Measurements from ENCODE around the gene PYGO2.
"Not testable (repeated sequence)": the region's sequence is repeated elsewhere in the genome, so short reads cannot be mapped to it uniquely, and the experiment has no call there.

Gene PYGO2

GRCh38 chr1:154977762-154978161 is 16.2 kb upstream of the PYGO2 start:
- DNase-seq: not testable (repeated sequence)

- peak; percentile 55 to 63 for DNase-seq
Measured at GRCh38 chr1:154975409-154976059, 14.0 kb upstream of the PYGO2 start.

- DNase-seq: peak; percentile 96 to 97
Measured at GRCh38 chr1:154974808-154975408, 13.3 kb upstream of the PYGO2 start.

- DNase-seq: peak; percentile 99 to 100
Measured at GRCh38 chr1:154974102-154974807, 12.7 kb upstream of the PYGO2 start, which contains the start of gene CKS1B. CKS1B (plus strand) TSS chr1:154974681; CDS start chr1:154974746, 65 bp downstream.

- peak; percentile 94 to 95 for DNase-seq
Measured at GRCh38 chr1:154973344-154974101, 11.9 kb upstream of the PYGO2 start.

DNA sequence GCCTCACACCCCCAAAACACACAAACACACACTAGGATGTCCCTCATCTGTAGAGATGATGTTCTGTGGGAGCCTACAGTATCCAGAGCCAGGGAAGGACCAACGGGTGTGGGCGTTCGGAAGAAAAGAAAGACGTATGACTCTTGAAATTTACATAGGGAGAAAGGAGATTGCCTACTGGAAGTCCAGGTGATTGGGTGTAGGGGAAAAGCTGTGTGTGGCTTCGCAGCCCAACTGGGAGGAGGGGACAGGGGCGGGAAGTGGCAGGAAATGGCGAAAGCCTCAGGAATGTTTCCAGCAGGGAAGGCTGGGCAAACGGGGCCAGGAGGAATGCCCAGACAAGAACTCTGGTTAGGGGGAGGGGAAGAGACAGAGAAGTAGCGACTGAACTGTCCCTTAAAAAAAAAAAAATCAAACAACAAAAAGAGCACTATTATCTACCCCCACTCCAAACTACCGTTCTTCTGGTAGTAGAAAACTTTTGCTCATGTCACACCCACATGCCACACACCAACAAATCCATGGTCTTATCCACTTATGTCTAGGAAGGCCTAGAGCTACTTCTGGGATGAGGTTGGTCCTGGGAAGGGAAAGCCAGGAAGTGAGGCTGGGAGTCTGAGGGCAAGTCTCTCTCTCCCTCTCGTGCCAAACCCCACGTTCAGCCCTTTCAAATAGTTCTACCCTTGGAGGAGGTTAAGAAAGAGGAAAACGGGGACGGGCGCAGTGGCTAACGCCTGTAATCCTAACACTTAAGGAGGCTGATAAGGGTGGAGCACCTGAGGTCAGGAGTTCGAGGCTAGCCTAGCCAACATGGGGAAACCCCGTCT is 11.1 kb upstream of the PYGO2 start:
- DNase-seq: no peak

DNA sequence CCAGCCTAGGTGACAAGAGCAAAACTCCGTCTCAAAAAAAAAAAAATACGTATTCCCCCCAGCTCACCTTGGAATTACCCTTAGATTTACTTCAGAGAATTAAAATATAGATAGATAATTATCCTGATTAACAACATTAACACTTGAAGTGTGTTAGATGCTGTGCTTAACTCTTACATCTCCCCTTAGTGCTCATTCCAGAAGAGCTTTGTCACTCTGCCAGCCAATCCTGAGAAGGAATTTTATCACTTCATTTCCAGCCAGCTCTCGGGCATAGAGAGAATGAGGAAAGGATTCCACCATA is 10.6 kb upstream of the PYGO2 start:
- DNase-seq: no peak

- no peak for DNase-seq
Measured at GRCh38 chr1:154971341-154971998, 9.9 kb upstream of the PYGO2 start.

DNA sequence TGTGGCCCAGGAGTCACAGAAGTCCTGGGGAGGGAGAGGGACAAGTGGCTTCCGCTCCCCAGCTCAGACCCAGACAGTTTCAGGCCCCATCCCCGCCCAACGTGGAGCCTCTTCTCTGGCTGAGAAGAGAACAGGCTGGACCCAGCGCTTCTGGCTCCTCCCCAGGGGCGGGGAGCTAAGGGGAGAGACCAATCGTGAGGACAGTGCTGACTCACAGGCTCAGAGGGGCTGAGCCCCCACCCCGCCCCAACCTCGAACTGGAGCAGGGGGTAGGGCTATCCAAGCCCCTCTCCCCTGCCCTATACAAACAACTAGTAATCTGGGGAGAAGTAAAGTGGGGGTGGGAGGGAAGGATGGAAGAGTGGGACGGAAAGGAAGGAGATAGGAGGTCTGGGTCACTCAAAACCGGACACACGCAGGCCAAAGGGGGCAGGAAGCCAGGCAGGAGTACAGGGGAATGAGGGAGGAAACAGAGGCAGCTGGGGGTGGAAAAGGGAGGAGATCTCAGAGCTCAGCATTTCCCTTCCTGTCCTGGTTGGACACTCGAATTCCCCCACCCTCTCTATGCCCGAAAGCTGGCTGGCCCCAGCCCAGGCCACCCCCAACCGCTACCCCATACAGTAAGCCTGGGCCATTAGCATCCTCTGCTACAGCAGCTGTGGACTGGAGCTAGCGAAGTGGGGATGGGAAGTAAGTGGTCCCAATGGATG is 9.2 kb upstream of the PYGO2 start, which contains the start of gene SHC1:
SHC1 (minus strand) TSS at position 117 of the 710 bp plus-strand sequence. CDS start 221 bp downstream, outside the sequence.
- peak in 1 of 2 donors; percentile 61 for DNase-seq

GRCh38 chr1:154969860-154970452 is 8.4 kb upstream of the PYGO2 start:
- no peak for DNase-seq

GRCh38 chr1:154969246-154969645 is 7.7 kb upstream of the PYGO2 start:
- DNase-seq: no peak

DNA sequence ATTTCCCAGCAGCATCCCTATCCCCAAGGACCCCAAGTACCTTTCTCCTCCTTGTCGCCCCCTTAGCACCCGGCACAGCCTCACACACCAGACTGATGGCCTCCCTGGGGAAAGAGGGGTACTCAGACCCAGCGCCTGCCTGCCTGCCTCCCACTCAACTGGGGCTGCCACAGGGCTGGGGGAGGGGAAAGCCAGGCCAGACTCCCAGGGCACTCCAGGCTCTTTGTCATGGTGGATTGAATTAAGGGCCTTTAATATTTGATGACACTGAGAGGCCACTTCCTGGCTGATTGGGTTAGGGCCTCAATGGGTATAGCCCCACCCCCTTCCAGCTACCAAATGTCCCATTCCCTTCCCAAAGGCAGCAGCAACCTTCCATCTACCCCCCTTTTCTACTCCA is 7.1 kb upstream of the PYGO2 start:
- DNase-seq: no peak

DNA sequence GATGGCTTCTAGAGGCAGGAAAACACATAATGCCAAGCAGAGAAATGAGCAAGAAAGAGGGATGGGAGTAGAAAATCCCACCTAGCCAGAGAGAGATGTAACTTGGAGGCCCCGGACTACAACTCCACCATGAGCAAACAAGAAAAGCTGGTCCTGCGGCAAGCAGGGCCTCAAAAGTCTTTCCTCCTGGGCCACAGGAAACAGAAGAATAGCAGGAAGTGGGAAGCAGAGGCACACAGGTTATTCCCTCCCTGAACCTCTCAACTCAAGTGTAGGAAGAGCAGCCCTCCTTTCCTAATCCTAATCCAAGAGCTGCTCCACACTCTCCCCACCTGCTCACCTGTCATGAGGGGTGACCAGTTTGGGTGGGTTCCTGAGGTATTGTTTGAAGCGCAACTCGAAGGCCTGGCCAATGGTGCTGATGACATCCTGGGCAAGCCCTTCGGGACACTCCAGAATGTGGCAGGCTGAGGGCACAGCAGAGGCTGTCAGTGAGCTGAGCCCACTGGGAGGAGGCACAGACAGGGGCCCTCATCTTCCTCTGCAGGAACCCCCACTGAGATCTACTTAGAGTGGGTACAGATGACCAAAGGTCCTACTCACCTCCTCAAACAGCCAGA is 5.9 kb upstream of the PYGO2 start:
- no peak for DNase-seq

GRCh38 chr1:154966111-154966510 is 4.5 kb upstream of the PYGO2 start:
- no peak for DNase-seq

- DNase-seq: no peak
Measured at GRCh38 chr1:154964359-154964758, 2.8 kb upstream of the PYGO2 start.

- DNase-seq: no peak
Measured at GRCh38 chr1:154963643-154964042, 2.1 kb upstream of the PYGO2 start.

DNA sequence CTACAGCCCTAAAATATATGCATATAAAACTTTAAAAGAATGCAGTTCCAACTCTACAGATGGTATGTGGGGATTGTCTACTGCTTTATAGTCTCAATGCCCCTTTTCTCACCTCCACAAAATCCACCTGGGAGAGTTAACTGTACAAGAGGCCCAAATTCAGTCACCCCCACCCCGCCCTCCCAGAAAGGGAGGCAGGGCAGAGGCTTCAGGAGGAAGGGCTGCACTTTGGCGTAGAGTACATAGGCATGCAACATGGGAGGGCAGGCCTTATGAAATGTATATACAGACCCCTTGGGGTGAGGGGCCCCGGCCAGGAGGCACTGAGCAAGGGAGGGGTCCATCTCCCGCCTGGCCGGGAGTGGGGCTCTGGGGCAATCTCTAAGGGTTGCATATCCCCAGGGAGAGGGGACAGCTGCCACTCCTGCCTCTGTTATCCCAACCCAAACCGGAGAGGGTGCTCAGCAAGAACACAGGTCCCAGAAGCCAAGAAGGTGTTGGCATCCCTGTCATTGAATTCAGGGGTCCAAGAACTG is 1.3 kb upstream of the PYGO2 start:
- no peak for DNase-seq

DNA sequence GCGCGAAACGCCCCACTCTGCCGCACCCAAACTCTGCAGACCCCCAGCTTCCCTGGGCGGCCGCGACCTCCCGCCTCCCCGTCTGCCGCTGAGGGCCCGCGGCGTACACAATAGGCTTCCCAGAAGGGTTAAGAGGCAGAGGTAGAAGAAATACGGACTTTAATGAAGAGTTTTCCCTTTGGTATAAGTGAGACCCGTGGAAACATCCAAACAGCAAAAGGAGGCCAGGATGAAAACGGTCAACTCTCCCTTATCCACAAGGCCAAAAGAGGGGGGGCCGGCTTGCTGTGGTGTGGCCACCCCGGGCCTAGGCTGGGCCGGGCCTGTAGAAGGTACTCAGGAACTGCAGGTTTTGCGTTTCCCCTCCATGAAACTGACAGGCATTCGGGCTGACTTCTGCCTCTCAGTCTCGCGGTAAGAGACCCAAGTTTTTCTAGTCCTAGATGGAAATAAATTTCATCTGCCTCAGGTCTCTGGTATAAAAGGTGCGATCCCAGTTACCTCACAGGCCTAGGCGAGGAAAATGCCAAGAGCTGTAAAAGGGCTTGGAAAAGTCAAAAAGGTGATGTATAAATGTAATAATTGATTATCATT is 671 bp upstream of the PYGO2 start:
- no peak for DNase-seq

- no peak for DNase-seq
Measured at GRCh38 chr1:154960446-154961136, 991 bp downstream of the PYGO2 start.

Data from CD4-positive, alpha-beta T cell treated with Interleukin-4 for 1 hour (primary cell).